ENCODE results near the gene CERK. TPM values are rescaled to one million over a fixed set of nuclear protein-coding genes. Genes with fewer than 3 reads are reported as not detected.

Gene CERK
- total RNA-seq, 1 experiment from 2014 or later, result 45.6 TPM

DNA sequence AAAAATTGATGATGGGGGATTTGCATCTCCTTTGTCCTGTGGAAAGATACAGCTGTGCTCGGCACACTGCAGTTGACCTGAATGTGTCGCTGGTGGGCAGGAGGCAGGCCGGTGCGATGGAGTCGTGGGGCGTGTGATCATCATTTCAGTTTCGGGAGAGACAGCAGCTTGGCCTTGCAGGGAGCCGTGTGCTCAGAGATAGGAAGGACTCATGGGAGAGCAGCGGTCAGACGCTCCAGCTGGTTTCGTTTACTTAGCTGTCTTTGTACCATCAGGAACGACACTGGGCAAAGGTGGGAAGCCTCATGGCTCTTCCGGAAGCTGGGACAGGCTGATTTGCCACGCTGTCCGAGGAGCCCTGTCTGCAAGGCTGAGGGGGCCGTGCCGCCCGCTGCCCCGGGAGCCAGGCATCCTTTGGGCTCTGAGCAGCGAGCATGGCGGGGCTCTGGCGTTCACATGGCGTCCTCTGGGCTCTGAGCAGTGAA lies 85.2 kb downstream of the CERK start (continued):
- TF ChIP-seq ZNF671 (CRISPR knock-in tag; IDR thresholded peaks at IDR 0.05), result no peak
- TF ChIP-seq RORB (CRISPR knock-in tag; IDR thresholded peaks at IDR 0.05), result no peak
- no peak for TF ChIP-seq ZNF423 (CRISPR knock-in tag; IDR thresholded peaks at IDR 0.05)
- TF ChIP-seq, protein P1, sequence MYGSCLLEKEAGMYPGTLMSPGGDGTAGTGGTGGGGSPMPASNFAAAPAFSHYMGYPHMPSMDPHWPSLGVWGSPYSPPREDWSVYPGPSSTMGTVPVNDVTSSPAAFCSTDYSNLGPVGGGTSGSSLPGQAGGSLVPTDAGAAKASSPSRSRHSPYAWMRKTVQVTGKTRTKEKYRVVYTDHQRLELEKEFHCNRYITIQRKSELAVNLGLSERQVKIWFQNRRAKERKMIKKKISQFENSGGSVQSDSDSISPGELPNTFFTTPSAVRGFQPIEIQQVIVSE (CRISPR knock-in tag; IDR thresholded peaks at IDR 0.05; ENCODE audit: borderline replicate concordance), result no peak
- TF ChIP-seq GABPB1 (CRISPR knock-in tag; IDR thresholded peaks at IDR 0.05), result no peak
- no peak for TF ChIP-seq JAZF1 (CRISPR knock-in tag; IDR thresholded peaks at IDR 0.05)
- no peak for TF ChIP-seq ZBTB21 (CRISPR knock-in tag; IDR thresholded peaks at IDR 0.05; ENCODE audit: borderline replicate concordance)
- no peak for TF ChIP-seq NR1H2 (CRISPR knock-in tag; IDR thresholded peaks at IDR 0.05)

DNA sequence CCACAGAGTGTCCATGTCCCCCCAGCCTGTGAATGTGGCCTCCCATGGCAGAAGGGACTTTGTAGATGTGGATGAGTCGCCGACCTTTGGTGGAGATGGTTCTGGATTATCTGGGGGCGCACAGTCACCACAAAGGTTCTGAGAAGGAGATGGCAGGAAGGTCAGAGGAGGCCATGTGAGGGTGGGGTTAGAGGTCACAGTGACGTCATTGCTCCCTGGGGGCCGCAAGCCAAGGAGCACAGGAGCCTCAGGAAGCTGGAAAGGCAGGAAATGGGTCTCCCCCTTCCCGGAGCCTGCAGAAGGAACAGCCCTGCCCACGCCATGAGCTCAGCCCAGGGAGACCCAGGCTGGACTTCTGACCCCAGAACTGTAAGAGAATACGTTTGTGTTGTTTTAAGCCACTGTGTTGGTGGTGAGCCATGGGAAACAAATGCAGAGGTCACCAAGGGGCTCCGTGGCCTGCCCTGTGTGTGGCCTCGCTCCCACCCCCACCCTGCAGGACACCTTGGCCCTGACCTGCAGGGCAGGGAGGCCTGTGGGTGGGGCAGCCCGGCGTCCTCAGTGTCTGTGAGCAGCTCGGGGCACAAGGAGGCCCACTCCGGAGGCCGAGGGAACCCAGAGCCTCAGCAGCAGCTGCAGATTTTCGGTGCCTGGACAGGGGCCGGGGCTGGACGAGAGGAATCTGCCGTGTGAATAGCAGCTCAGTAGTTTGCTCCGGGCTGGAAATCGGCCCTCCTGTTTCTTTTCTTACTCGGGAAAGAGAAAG lies 85.8 kb downstream of the CERK start:
- H3K9me3 Mint-ChIP-seq, result peaks cover 10% of the 10 kb centered on the region; the same call in 1 of the 2 replicates
- POLR2A ChIA-PET, result no interaction called here
- CTCF ChIA-PET, result interaction anchor here (0.6 to 1.7 kb wide), 7 partner anchors 17 to 297 kb away, joined by 3 to 6 read pairs (median 3); no protein-coding TSS in a partner anchor
- H3K4me1 Mint-ChIP-seq, result peaks cover 10% of the 10 kb centered on the region
- H3K27ac Mint-ChIP-seq, result peak overlapping the region; percentile 93
- no peak overlapping the region for H3K4me3 Mint-ChIP-seq
- TF ChIP-seq EMX1 (CRISPR knock-in tag; IDR thresholded peaks at IDR 0.05), result no peak
- TF ChIP-seq ELF4 (CRISPR knock-in tag; IDR thresholded peaks at IDR 0.05; ENCODE audit: low read depth), result no peak
- TF ChIP-seq FOXK1 (CRISPR knock-in tag; IDR thresholded peaks at IDR 0.05), result no peak
- TF ChIP-seq, protein P2, sequence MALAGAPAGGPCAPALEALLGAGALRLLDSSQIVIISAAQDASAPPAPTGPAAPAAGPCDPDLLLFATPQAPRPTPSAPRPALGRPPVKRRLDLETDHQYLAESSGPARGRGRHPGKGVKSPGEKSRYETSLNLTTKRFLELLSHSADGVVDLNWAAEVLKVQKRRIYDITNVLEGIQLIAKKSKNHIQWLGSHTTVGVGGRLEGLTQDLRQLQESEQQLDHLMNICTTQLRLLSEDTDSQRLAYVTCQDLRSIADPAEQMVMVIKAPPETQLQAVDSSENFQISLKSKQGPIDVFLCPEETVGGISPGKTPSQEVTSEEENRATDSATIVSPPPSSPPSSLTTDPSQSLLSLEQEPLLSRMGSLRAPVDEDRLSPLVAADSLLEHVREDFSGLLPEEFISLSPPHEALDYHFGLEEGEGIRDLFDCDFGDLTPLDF (CRISPR knock-in tag; IDR thresholded peaks at IDR 0.05), result no peak
- no peak for TF ChIP-seq ETV6 (CRISPR knock-in tag; IDR thresholded peaks at IDR 0.05)
- TF ChIP-seq SMAD4 (CRISPR knock-in tag; IDR thresholded peaks at IDR 0.05), result no peak
- TF ChIP-seq, protein P3, sequence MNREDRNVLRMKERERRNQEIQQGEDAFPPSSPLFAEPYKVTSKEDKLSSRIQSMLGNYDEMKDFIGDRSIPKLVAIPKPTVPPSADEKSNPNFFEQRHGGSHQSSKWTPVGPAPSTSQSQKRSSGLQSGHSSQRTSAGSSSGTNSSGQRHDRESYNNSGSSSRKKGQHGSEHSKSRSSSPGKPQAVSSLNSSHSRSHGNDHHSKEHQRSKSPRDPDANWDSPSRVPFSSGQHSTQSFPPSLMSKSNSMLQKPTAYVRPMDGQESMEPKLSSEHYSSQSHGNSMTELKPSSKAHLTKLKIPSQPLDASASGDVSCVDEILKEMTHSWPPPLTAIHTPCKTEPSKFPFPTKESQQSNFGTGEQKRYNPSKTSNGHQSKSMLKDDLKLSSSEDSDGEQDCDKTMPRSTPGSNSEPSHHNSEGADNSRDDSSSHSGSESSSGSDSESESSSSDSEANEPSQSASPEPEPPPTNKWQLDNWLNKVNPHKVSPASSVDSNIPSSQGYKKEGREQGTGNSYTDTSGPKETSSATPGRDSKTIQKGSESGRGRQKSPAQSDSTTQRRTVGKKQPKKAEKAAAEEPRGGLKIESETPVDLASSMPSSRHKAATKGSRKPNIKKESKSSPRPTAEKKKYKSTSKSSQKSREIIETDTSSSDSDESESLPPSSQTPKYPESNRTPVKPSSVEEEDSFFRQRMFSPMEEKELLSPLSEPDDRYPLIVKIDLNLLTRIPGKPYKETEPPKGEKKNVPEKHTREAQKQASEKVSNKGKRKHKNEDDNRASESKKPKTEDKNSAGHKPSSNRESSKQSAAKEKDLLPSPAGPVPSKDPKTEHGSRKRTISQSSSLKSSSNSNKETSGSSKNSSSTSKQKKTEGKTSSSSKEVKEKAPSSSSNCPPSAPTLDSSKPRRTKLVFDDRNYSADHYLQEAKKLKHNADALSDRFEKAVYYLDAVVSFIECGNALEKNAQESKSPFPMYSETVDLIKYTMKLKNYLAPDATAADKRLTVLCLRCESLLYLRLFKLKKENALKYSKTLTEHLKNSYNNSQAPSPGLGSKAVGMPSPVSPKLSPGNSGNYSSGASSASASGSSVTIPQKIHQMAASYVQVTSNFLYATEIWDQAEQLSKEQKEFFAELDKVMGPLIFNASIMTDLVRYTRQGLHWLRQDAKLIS (CRISPR knock-in tag; IDR thresholded peaks at IDR 0.05; ENCODE audit: borderline replicate concordance), result no peak
- no peak for TF ChIP-seq SMAD3 (CRISPR knock-in tag; IDR thresholded peaks at IDR 0.05; ENCODE audit: borderline replicate concordance)
- no peak for TF ChIP-seq ZNF232 (CRISPR knock-in tag; IDR thresholded peaks at IDR 0.05)
- TF ChIP-seq, protein P4, sequence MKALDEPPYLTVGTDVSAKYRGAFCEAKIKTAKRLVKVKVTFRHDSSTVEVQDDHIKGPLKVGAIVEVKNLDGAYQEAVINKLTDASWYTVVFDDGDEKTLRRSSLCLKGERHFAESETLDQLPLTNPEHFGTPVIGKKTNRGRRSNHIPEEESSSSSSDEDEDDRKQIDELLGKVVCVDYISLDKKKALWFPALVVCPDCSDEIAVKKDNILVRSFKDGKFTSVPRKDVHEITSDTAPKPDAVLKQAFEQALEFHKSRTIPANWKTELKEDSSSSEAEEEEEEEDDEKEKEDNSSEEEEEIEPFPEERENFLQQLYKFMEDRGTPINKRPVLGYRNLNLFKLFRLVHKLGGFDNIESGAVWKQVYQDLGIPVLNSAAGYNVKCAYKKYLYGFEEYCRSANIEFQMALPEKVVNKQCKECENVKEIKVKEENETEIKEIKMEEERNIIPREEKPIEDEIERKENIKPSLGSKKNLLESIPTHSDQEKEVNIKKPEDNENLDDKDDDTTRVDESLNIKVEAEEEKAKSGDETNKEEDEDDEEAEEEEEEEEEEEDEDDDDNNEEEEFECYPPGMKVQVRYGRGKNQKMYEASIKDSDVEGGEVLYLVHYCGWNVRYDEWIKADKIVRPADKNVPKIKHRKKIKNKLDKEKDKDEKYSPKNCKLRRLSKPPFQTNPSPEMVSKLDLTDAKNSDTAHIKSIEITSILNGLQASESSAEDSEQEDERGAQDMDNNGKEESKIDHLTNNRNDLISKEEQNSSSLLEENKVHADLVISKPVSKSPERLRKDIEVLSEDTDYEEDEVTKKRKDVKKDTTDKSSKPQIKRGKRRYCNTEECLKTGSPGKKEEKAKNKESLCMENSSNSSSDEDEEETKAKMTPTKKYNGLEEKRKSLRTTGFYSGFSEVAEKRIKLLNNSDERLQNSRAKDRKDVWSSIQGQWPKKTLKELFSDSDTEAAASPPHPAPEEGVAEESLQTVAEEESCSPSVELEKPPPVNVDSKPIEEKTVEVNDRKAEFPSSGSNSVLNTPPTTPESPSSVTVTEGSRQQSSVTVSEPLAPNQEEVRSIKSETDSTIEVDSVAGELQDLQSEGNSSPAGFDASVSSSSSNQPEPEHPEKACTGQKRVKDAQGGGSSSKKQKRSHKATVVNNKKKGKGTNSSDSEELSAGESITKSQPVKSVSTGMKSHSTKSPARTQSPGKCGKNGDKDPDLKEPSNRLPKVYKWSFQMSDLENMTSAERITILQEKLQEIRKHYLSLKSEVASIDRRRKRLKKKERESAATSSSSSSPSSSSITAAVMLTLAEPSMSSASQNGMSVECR (CRISPR knock-in tag; IDR thresholded peaks at IDR 0.05; ENCODE audit: borderline replicate concordance), result no peak
- H3K27me3 Mint-ChIP-seq (ENCODE audit: low read depth), result no peaks in the 10 kb centered on the region
- no peak for ATAC-seq
- no peaks in the 10 kb centered on the region for H3K36me3 Mint-ChIP-seq
- no peak for DNase-seq (ENCODE audit: low spot score)

All from WTC11 (cell line).